ENCODE measurements around the gene TIMP3. TPM values are rescaled to one million over a fixed set of nuclear protein-coding genes. Genes with fewer than 3 reads are reported as not detected.

Gene TIMP3
- total RNA-seq, 6 donors from 2014 or later, result 196 to 659 (median 531) TPM

DNA sequence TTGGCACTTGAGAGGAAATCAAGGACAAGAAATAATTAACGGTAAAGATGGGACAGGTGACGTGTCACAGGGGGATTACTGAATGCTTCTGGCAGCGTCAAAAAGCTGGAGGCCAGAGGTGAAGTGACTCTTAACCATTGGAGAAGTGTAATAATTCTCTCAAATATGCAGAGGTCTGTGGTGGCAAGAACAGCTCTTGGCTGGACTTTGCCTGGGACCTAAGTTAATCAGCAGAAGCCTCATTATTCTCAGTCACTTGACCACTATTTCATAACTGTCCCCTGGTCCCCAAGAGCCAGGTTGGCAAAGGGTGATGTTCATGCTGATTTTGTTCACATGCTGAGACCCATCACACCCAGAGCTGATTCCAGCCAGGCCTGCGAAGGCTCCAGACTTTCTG, 72.9 kb downstream of the TIMP3 start:
- Histone ChIP-seq H3K36me3 (no peaks in the 10 kb centered on the region), H3K4me1 (peaks cover 3 to 13% (median 8%) of the 10 kb centered on the region in 4 donors), H3K9me3 (no peaks in the 10 kb centered on the region), H3K27me3 (no peaks in the 10 kb centered on the region), H3K4me3 (no peak overlapping the region), H3K27ac (no peak overlapping the region)
- no peak for TF ChIP-seq POLR2AphosphoS5 (IDR thresholded peaks at IDR 0.05)
- TF ChIP-seq, protein P1, sequence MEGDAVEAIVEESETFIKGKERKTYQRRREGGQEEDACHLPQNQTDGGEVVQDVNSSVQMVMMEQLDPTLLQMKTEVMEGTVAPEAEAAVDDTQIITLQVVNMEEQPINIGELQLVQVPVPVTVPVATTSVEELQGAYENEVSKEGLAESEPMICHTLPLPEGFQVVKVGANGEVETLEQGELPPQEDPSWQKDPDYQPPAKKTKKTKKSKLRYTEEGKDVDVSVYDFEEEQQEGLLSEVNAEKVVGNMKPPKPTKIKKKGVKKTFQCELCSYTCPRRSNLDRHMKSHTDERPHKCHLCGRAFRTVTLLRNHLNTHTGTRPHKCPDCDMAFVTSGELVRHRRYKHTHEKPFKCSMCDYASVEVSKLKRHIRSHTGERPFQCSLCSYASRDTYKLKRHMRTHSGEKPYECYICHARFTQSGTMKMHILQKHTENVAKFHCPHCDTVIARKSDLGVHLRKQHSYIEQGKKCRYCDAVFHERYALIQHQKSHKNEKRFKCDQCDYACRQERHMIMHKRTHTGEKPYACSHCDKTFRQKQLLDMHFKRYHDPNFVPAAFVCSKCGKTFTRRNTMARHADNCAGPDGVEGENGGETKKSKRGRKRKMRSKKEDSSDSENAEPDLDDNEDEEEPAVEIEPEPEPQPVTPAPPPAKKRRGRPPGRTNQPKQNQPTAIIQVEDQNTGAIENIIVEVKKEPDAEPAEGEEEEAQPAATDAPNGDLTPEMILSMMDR (IDR thresholded peaks at IDR 0.05), result no peak
- no peak for TF ChIP-seq POLR2A (IDR thresholded peaks at IDR 0.05)
- TF ChIP-seq EP300 (IDR thresholded peaks at IDR 0.05), result no peak
- WGBS, 2 donors, result 75 to 80% methylated on average over 4 of the region's 4 CpGs
- ATAC-seq (ENCODE audit: low FRiP score in 2 of 2) (peak in 1 of 2 donors; percentile 68), DNase-seq (no peak)

DNA sequence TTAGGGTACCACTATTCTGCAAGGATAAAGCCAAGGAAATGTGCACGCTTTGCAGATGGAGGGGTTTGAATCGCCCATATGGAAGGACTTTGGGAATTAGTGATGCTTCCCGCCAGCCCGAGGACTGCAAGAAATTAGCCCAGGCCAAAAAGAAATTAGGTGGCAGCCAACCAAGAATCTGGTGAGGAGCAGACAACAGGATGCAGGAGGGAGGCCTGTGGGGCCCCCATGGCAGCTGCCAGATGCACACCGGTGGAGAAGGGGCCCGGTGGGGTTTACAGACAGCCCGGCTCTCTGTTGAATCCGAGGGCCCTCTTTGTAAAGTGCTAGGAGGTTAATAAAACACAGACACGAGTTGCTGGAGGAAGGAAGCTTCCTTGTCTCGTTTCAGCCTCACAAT, 73.5 kb downstream of the TIMP3 start:
- H3K27ac ChIP-seq, result no peak overlapping the region
- H3K27me3 ChIP-seq, result no peaks in the 10 kb centered on the region
- H3K4me3 ChIP-seq, result no peak overlapping the region
- TF ChIP-seq, protein P1 (IDR thresholded peaks at IDR 0.05), result no peak
- TF ChIP-seq POLR2A (IDR thresholded peaks at IDR 0.05) (no peak), POLR2AphosphoS5 (IDR thresholded peaks at IDR 0.05) (no peak), EP300 (IDR thresholded peaks at IDR 0.05) (no peak)
- DNase-seq (peak in 1 of 2 donors; percentile 14), ATAC-seq (ENCODE audit: low FRiP score in 2 of 2) (peak in 1 of 2 donors; percentile 40)
- H3K4me1 ChIP-seq, result peaks cover 4 to 13% (median 8%) of the 10 kb centered on the region in 4 donors
- no peaks in the 10 kb centered on the region for H3K36me3 ChIP-seq
- no peaks in the 10 kb centered on the region for H3K9me3 ChIP-seq
- 44 to 64% methylated on average over 10 of the region's 10 CpGs for WGBS, 2 donors

DNA sequence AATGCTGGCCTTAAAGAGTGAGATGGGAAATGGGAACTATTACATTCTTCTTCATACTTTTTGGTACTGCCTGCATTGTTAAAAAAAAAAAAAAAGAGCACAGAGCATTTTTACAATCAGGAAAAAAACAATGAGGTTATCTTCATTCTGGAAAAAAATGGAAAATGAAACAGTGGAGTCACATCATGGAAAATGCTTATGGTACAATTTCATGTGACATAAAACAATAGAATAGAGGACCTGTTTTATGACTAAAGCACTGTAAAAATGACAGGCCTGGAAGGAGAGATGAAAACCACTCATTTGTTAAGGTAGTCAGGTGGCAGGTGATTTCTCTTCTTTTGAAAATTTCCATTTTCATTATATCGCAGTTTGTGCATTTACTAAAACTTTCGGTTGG, 75.0 kb downstream of the TIMP3 start:
- H3K9me3 ChIP-seq, result no peaks in the 10 kb centered on the region
- H3K4me3 ChIP-seq, result no peak overlapping the region
- DNase-seq (no peak), ATAC-seq (ENCODE audit: low FRiP score in 2 of 2) (no peak)
- H3K27ac ChIP-seq, result no peak overlapping the region
- TF ChIP-seq, protein P1 (IDR thresholded peaks at IDR 0.05), result no peak
- no peak for TF ChIP-seq POLR2A (IDR thresholded peaks at IDR 0.05)
- TF ChIP-seq POLR2AphosphoS5 (IDR thresholded peaks at IDR 0.05), result no peak
- no peak for TF ChIP-seq EP300 (IDR thresholded peaks at IDR 0.05)
- WGBS, 2 donors, result 90 to 95% methylated on average over 2 of the region's 2 CpGs
- no peaks in the 10 kb centered on the region for H3K27me3 ChIP-seq
- peaks cover 18 to 26% (median 18%) of the 10 kb centered on the region in 4 donors for H3K4me1 ChIP-seq
- H3K36me3 ChIP-seq, result no peaks in the 10 kb centered on the region

DNA sequence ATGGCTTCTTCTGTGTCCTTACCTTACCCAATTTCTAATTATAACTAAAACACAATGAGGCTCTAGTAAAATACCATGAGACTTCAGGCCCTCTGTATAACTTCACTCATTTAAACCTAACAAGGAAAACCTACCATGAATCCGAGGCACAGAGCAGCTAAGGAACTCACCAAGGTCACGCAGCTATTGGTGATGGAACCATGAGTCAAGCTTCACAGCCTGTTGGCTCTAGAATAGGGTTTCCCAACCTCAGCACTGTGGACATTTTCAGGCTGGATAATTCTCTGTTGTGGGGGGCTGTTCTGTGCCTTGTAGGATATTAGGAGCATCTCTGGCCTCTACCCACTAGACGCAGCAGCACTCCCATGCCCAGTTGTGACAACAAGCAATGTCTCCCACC, 75.7 kb downstream of the TIMP3 start:
- TF ChIP-seq POLR2AphosphoS5 (IDR thresholded peaks at IDR 0.05) (no peak), POLR2A (IDR thresholded peaks at IDR 0.05) (no peak), EP300 (IDR thresholded peaks at IDR 0.05) (no peak)
- TF ChIP-seq, protein P1 (IDR thresholded peaks at IDR 0.05), result no peak
- ATAC-seq (ENCODE audit: low FRiP score in 2 of 2), result no peak
- H3K4me1 ChIP-seq, result peaks cover 18 to 26% (median 19%) of the 10 kb centered on the region in 4 donors
- no peaks in the 10 kb centered on the region for H3K9me3 ChIP-seq
- no peak overlapping the region for H3K27ac ChIP-seq
- no peak overlapping the region for H3K4me3 ChIP-seq
- WGBS, 2 donors, result 96 to 97% methylated on average over 3 of the region's 3 CpGs
- no peaks in the 10 kb centered on the region for H3K27me3 ChIP-seq
- no peak for DNase-seq
- no peaks in the 10 kb centered on the region for H3K36me3 ChIP-seq

DNA sequence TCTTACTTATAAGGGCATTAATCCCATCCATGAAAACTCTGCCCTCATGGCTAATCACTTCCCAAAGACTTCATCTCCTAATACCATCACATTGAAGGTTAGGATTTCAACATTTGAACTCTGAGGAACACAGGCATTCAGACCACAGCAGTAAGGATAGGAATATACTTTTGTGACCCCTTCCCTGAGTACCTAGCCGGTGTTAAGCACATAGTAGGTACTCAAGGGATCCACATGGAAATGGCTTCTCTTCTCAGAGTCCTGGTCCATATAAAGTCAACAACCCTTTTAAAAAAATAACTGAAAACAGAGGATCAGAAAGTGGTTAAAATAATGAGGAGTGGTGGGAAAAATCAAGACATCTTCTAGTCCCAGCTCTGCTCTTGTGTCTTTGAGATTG, 78.0 kb downstream of the TIMP3 start:
- no peaks in the 10 kb centered on the region for H3K27me3 ChIP-seq
- DNase-seq (no peak), ATAC-seq (ENCODE audit: low FRiP score in 2 of 2) (no peak)
- 0 to 100% methylated on average over 1 of the region's 1 CpG for WGBS, 2 donors
- H3K9me3 ChIP-seq, result no peaks in the 10 kb centered on the region
- no peaks in the 10 kb centered on the region for H3K36me3 ChIP-seq
- TF ChIP-seq POLR2A (IDR thresholded peaks at IDR 0.05), result no peak
- no peak for TF ChIP-seq EP300 (IDR thresholded peaks at IDR 0.05)
- TF ChIP-seq POLR2AphosphoS5 (IDR thresholded peaks at IDR 0.05), result no peak
- TF ChIP-seq, protein P1 (IDR thresholded peaks at IDR 0.05), result no peak
- H3K27ac ChIP-seq, result no peak overlapping the region
- H3K4me3 ChIP-seq, result no peak overlapping the region
- peaks cover 16 to 21% (median 19%) of the 10 kb centered on the region in 4 donors for H3K4me1 ChIP-seq

All from upper lobe of left lung (tissue), 6 donors.